ENCODE data around the gene SPAG5.

Gene SPAG5

DNA sequence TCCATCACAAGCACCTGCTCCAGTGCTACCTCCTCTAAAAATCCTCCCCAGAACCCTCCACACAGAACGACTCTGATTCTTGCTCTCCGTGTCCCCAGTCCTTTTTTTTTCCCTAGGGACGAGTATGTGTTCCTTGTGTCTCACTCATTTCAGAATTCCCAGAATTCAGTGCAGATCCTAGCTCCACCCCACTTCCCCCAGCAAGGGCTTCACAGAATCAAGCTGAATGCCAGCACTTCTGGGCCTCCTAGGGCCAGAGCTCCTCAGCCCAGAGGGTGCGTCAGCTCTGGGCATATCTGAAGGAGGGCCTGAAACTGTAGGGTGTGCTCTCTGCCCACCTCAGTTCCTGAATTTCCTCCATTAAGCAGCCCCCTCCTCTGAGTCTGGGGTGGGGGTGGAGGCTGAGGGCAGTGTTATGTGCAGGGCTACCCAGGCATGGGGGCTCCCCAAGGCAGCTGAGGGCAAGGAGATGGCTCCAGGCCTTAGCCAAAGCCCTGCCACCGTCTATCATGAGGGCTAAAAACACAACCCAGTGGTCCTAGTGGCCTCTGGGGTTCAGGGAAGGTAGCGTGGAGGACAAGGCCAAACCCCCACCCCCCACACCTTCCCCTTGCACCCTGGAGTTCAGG lies 52.9 kb downstream of the SPAG5 start:
- H3K27me3 ChIP-seq (replicated peaks), result no peaks in the 10 kb centered on the region
- no peak overlapping the region for H3K27ac ChIP-seq
- H3K4me3 ChIP-seq (ENCODE audit: low read depth, low read length), result no peak overlapping the region
- in situ Hi-C loops (cut with HindIII; ENCODE audit: low pct_ligation_motif_present, low sequenced_read_pairs), result no loop called here
- TF ChIP-seq, protein P1, sequence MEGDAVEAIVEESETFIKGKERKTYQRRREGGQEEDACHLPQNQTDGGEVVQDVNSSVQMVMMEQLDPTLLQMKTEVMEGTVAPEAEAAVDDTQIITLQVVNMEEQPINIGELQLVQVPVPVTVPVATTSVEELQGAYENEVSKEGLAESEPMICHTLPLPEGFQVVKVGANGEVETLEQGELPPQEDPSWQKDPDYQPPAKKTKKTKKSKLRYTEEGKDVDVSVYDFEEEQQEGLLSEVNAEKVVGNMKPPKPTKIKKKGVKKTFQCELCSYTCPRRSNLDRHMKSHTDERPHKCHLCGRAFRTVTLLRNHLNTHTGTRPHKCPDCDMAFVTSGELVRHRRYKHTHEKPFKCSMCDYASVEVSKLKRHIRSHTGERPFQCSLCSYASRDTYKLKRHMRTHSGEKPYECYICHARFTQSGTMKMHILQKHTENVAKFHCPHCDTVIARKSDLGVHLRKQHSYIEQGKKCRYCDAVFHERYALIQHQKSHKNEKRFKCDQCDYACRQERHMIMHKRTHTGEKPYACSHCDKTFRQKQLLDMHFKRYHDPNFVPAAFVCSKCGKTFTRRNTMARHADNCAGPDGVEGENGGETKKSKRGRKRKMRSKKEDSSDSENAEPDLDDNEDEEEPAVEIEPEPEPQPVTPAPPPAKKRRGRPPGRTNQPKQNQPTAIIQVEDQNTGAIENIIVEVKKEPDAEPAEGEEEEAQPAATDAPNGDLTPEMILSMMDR (IDR thresholded peaks at IDR 0.05; ENCODE audit: low read depth, low read length, missing control alignments), result no peak
- H3K36me3 ChIP-seq (replicated peaks), result no peaks in the 10 kb centered on the region
- DNase-seq, result no peak

DNA sequence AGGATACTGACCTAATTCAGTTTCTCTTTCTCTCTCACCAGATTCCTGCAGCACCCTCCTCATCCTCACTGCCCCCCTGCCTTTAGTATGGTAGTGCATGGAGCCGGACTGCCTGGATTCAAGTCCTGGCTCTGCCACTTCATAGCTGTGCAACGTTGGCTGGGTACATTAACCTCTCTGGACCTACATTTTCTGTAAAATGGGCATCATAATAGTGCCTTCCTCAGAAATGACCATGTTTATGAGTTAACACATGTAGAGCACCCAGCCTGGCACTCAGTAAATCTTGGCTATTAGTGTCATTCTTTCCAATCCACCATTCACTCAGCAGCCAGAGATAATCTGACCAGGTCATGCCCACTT lies 53.7 kb downstream of the SPAG5 start:
- TF ChIP-seq, protein P1 (IDR thresholded peaks at IDR 0.05; ENCODE audit: low read depth, low read length, missing control alignments), result no peak
- DNase-seq, result no peak
- Histone ChIP-seq H3K27me3 (replicated peaks) (no peaks in the 10 kb centered on the region), H3K27ac (no peak overlapping the region), H3K36me3 (replicated peaks) (no peaks in the 10 kb centered on the region), H3K4me3 (ENCODE audit: low read depth, low read length) (no peak overlapping the region)
- in situ Hi-C loops (cut with HindIII; ENCODE audit: low pct_ligation_motif_present, low sequenced_read_pairs), result no loop called here

DNA sequence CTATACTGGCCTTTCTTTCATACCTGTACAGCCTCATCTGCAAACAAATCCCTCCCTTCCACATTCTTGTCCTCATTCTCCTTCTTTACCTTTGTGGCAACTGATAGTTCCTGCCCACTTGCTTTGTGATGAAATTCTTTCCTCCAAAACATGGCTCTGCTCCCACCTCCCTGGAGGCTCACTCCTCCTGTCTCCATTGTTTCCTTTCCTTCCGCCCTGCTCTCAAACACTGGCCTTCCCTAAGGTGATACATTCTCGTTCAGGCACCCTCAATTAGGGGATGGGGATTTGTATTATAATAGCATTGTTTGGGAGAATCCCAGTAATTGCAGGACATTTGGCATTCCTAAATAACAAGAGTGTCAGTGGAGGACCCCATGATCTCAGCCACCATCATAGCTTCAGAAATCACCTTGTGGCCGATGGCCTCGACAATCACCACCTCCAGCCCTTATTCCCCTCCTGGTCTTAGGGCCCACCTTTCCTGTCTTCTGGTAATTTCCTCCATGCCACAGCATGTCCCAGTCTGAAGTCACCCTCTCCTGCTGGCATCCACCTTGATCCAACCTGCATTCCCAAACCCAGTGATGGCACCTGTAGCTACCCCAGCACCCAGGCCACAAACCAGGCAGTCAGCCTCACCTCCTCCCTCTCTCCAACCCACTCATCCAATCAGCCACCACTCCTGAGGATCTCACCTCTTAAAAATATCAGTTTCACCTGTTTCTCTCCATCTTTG lies 54.3 kb downstream of the SPAG5 start:
- Histone ChIP-seq H3K36me3 (replicated peaks) (no peaks in the 10 kb centered on the region), H3K27me3 (replicated peaks) (no peaks in the 10 kb centered on the region), H3K27ac (no peak overlapping the region), H3K4me3 (ENCODE audit: low read depth, low read length) (no peak overlapping the region)
- TF ChIP-seq, protein P1 (IDR thresholded peaks at IDR 0.05; ENCODE audit: low read depth, low read length, missing control alignments), result no peak
- in situ Hi-C loops (cut with HindIII; ENCODE audit: low pct_ligation_motif_present, low sequenced_read_pairs), result no loop called here
- no peak for DNase-seq

DNA sequence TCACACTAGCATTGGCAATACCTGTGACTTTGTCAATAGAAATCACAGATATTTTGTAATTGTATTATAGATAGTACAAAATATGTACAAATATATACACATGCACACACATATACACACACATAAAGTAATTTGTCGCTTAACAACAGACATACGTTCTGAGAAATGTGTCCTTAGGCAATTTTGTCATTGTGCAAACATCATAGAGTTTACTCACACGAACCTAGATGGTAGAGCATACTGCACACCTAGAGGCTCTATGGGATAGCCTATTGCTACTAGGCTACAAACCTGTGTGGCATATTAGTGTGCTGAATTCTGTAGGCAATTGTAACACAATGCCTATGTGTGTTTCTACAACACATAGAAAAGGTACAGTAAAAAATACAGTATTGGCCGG lies 57.4 kb downstream of the SPAG5 start:
- Histone ChIP-seq H3K4me3 (ENCODE audit: low read depth, low read length) (no peak overlapping the region), H3K36me3 (replicated peaks) (no peaks in the 10 kb centered on the region), H3K27me3 (replicated peaks) (no peaks in the 10 kb centered on the region), H3K27ac (no peak overlapping the region)
- no peak for DNase-seq
- TF ChIP-seq, protein P1 (IDR thresholded peaks at IDR 0.05; ENCODE audit: low read depth, low read length, missing control alignments), result no peak
- in situ Hi-C loops (cut with HindIII; ENCODE audit: low pct_ligation_motif_present, low sequenced_read_pairs), result no loop called here

DNA sequence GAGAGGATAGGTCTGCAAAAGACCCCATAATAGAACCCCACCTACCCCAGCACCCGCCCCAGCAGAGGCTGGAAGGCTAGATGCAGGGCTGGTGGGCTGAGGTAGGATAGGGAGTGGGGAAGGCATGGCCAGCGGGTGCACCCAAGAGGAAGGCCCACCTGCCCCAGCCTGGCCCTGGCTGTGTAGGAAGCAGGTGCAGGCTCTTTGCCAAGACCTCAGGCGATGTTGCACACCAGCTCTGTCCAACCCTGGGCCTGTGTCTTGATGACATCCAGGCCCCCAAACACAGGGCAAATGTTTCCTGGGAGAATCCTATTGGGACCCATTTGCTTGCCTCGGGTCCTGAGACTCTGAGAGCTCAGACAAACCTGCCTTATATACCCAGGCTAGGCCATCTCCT lies 58.6 kb downstream of the SPAG5 start:
- no peak for DNase-seq
- Histone ChIP-seq H3K36me3 (replicated peaks) (no peaks in the 10 kb centered on the region), H3K27ac (no peak overlapping the region), H3K27me3 (replicated peaks) (no peaks in the 10 kb centered on the region), H3K4me3 (ENCODE audit: low read depth, low read length) (no peak overlapping the region)
- in situ Hi-C loops (cut with HindIII; ENCODE audit: low pct_ligation_motif_present, low sequenced_read_pairs), result no loop called here
- TF ChIP-seq, protein P1 (IDR thresholded peaks at IDR 0.05; ENCODE audit: low read depth, low read length, missing control alignments), result no peak
